IMR-90 (cell line): ENCODE data around the gene SOX5.
"Not testable (repeated sequence)": the region's sequence is repeated elsewhere in the genome, so short reads cannot be mapped to it uniquely, and the experiment has no call there.

Experiments
- BHLHE40 ChIP-seq: fragments of 150-350 bp; IDR thresholded peaks from 2 replicates; pipeline ENCODE4 v1.6.1; 2016; ENCODE audit warnings: mild to moderate bottlenecking, low read depth, low read length
- CTCF ChIP-seq: conservative IDR thresholded peaks from 2 replicates; pipeline ENCODE4 v1.5.1; 2012; ENCODE audit warnings: mild to moderate bottlenecking, low read depth, low read length, improper control_type of control experiment
- MAZ ChIP-seq: IDR thresholded peaks from 2 replicates; pipeline ENCODE4 v1.6.1; 2012; ENCODE audit warnings: low read depth, mild to moderate bottlenecking, low read length, improper control_type of control experiment, moderate library complexity, borderline replicate concordance
- MXI1 ChIP-seq: IDR thresholded peaks from 2 replicates; pipeline ENCODE4 v1.6.1; 2012; ENCODE audit warnings: low read depth, mild to moderate bottlenecking, low read length, moderate library complexity, borderline replicate concordance
- POLR2A ChIP-seq: IDR thresholded peaks from 2 replicates; pipeline ENCODE4 v1.6.1; 2012; ENCODE audit warnings: mild to moderate bottlenecking, low read depth, low read length
- RAD21 ChIP-seq: IDR thresholded peaks from 2 replicates; pipeline ENCODE4 v1.6.1; 2012; ENCODE audit warnings: low read length, improper control_type of control experiment
- SMC3 ChIP-seq: fragments of 150-350 bp; IDR thresholded peaks from 2 replicates; pipeline ENCODE4 v1.6.1; 2016; ENCODE audit warnings: low read depth, mild to moderate bottlenecking, antibody characterized with exemption, low read length, moderate library complexity
- TF ChIP-seq, protein P1 (sequence below): fragments of 150-350 bp; IDR thresholded peaks from 2 replicates; pipeline ENCODE4 v1.6.1; 2017; ENCODE audit warnings: mild to moderate bottlenecking, antibody characterized with exemption, low read length, low read depth
- TF ChIP-seq, protein P2 (sequence below): fragments of 150-350 bp; IDR thresholded peaks from 2 replicates; pipeline ENCODE4 v1.6.1; 2016; ENCODE audit warnings: low read depth, mild to moderate bottlenecking, low read length, moderate library complexity, borderline replicate concordance

GRCh38 chr12:23509832-23510231, 439.6 kb downstream of the SOX5 start:
- not testable (repeated sequence) for TF ChIP-seq CTCF, MXI1, POLR2A, BHLHE40, SMC3, RAD21, MAZ
- TF ChIP-seq, protein P1, sequence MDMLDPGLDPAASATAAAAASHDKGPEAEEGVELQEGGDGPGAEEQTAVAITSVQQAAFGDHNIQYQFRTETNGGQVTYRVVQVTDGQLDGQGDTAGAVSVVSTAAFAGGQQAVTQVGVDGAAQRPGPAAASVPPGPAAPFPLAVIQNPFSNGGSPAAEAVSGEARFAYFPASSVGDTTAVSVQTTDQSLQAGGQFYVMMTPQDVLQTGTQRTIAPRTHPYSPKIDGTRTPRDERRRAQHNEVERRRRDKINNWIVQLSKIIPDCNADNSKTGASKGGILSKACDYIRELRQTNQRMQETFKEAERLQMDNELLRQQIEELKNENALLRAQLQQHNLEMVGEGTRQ, result not testable (repeated sequence)
- TF ChIP-seq, protein P2, sequence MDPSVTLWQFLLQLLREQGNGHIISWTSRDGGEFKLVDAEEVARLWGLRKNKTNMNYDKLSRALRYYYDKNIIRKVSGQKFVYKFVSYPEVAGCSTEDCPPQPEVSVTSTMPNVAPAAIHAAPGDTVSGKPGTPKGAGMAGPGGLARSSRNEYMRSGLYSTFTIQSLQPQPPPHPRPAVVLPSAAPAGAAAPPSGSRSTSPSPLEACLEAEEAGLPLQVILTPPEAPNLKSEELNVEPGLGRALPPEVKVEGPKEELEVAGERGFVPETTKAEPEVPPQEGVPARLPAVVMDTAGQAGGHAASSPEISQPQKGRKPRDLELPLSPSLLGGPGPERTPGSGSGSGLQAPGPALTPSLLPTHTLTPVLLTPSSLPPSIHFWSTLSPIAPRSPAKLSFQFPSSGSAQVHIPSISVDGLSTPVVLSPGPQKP, result not testable (repeated sequence)
